ENCODE measurements around the gene KRT74. TPM values are rescaled to one million over a fixed set of nuclear protein-coding genes. Genes with fewer than 3 reads are reported as not detected.

The KRT74 gene
- total RNA-seq = 0.36 TPM in 1 of 2 replicates, not detected in the other

GRCh38 chr12:52573743-52574142 lies at the start of gene KRT74:
KRT74 (minus strand) TSS chr12:52573843; CDS start chr12:52573777, 66 bp downstream.

GRCh38 chr12:52618216-52618615 lies 44.6 kb upstream of the KRT74 start, which contains the start of gene KRT73:
KRT73 (minus strand) TSS chr12:52618559; CDS start chr12:52618524, 35 bp downstream.

GRCh38 chr12:52600941-52601481 lies 27.4 kb upstream of the KRT74 start, which contains the start of gene KRT72:
KRT72 (minus strand) TSS chr12:52601463; CDS start chr12:52601452, 11 bp downstream.

GRCh38 chr12:52552681-52553195 lies 20.9 kb downstream of the KRT74 start, which contains the start of gene KRT71:
KRT71 (minus strand) TSS chr12:52553145; CDS start chr12:52553077, 68 bp downstream.

GRCh38 chr12:52519826-52520662 lies 53.6 kb downstream of the KRT74 start, which contains the start of gene KRT5:
KRT5 (minus strand) TSS chr12:52520394; CDS start chr12:52520296, 98 bp downstream.

Other genes starting within 250 kb of the KRT74 start
- gene KRT85, start 206.4 kb downstream of the KRT74 start, total RNA-seq = not detected in 2 replicates
- 0.07 TPM in 1 of 2 replicates, not detected in the other for gene KRT84, start 188.2 kb downstream of the KRT74 start, total RNA-seq
- not detected in 2 replicates for gene KRT82, start 167.5 kb downstream of the KRT74 start, total RNA-seq
- gene KRT75, start 139.5 kb downstream of the KRT74 start, total RNA-seq = 0.78 and 5.1 TPM in 2 replicates
- gene KRT6B, start 121.7 kb downstream of the KRT74 start, total RNA-seq = 369 and 1,719 TPM in 2 replicates
- 171 and 249 TPM in 2 replicates for gene KRT6C, start 100.0 kb downstream of the KRT74 start, total RNA-seq
- 14,274 and 14,814 TPM in 2 replicates for gene KRT6A, start 80.6 kb downstream of the KRT74 start, total RNA-seq
- gene KRT5, start 53.4 kb downstream of the KRT74 start, total RNA-seq = 6,718 and 16,450 TPM in 2 replicates
- not detected in 2 replicates for gene KRT71, start 20.7 kb downstream of the KRT74 start, total RNA-seq
- gene KRT72, start 27.6 kb upstream of the KRT74 start, total RNA-seq = not detected in 2 replicates
- not detected in 2 replicates for gene KRT73, start 44.7 kb upstream of the KRT74 start, total RNA-seq
- gene KRT2, start 78.4 kb upstream of the KRT74 start, total RNA-seq = not detected in 2 replicates
- gene KRT1, start 106.6 kb upstream of the KRT74 start, total RNA-seq = 0.34 TPM in 1 of 2 replicates, not detected in the other
- not detected in 2 replicates for gene KRT77, start 129.7 kb upstream of the KRT74 start, total RNA-seq
- not detected in 2 replicates for gene KRT76, start 203.5 kb upstream of the KRT74 start, total RNA-seq
- gene KRT3, start 222.3 kb upstream of the KRT74 start, total RNA-seq = under 0.01 TPM in 1 of 2 replicates, not detected in the other
- gene KRT4, start 240.3 kb upstream of the KRT74 start, total RNA-seq = 1.0 and 33.2 TPM in 2 replicates

Data from nasal cavity respiratory epithelium epithelial cell of viscerocranial mucosa (primary cell).